ENCODE results near the gene LRRC3.

Gene LRRC3

GRCh38 chr21:44492567-44493385 lies 37.5 kb downstream of the LRRC3 start:
- in situ Hi-C loops (cut with MboI; ENCODE audit: low sequenced_read_pairs): no loop called here

- in situ Hi-C loops (cut with MboI; ENCODE audit: low sequenced_read_pairs): no loop called here
Observed at GRCh38 chr21:44494418-44494817, 39.1 kb downstream of the LRRC3 start.

GRCh38 chr21:44494956-44495355 lies 39.6 kb downstream of the LRRC3 start:
- in situ Hi-C loops (cut with MboI; ENCODE audit: low sequenced_read_pairs): no loop called here

GRCh38 chr21:44495611-44496563 lies 40.6 kb downstream of the LRRC3 start:
- in situ Hi-C loops (cut with MboI; ENCODE audit: low sequenced_read_pairs): no loop called here

- in situ Hi-C loops (cut with MboI; ENCODE audit: low sequenced_read_pairs): no loop called here
Observed at GRCh38 chr21:44496564-44497550, 41.5 kb downstream of the LRRC3 start.

GRCh38 chr21:44497703-44498126 lies 42.4 kb downstream of the LRRC3 start:
- in situ Hi-C loops (cut with MboI; ENCODE audit: low sequenced_read_pairs): no loop called here

GRCh38 chr21:44498280-44499210 lies 43.2 kb downstream of the LRRC3 start:
- in situ Hi-C loops (cut with MboI; ENCODE audit: low sequenced_read_pairs): no loop called here

GRCh38 chr21:44499211-44499560 lies 43.9 kb downstream of the LRRC3 start:
- in situ Hi-C loops (cut with MboI; ENCODE audit: low sequenced_read_pairs): no loop called here

GRCh38 chr21:44499631-44500030 lies 44.3 kb downstream of the LRRC3 start:
- in situ Hi-C loops (cut with MboI; ENCODE audit: low sequenced_read_pairs): loop anchor here (25.0 kb wide), 2 partner anchors 288 to 438 kb away; partner anchors contain the start of gene SLX9

- in situ Hi-C loops (cut with MboI; ENCODE audit: low sequenced_read_pairs): loop anchor here (25.0 kb wide), 2 partner anchors 287 to 437 kb away; partner anchors contain the start of gene SLX9
Observed at GRCh38 chr21:44500111-44500510, 44.8 kb downstream of the LRRC3 start.

GRCh38 chr21:44502171-44502958 lies 47.1 kb downstream of the LRRC3 start:
- in situ Hi-C loops (cut with MboI; ENCODE audit: low sequenced_read_pairs): loop anchor here (25.0 kb wide), 2 partner anchors 285 to 435 kb away; partner anchors contain the start of gene SLX9

- in situ Hi-C loops (cut with MboI; ENCODE audit: low sequenced_read_pairs): loop anchor here (25.0 kb wide), 2 partner anchors 284 to 434 kb away; partner anchors contain the start of gene SLX9
Observed at GRCh38 chr21:44503006-44503889, 47.9 kb downstream of the LRRC3 start.

- in situ Hi-C loops (cut with MboI; ENCODE audit: low sequenced_read_pairs): loop anchor here (25.0 kb wide), 2 partner anchors 283 to 433 kb away; partner anchors contain the start of gene SLX9
Observed at GRCh38 chr21:44503901-44504399, 48.6 kb downstream of the LRRC3 start.

- in situ Hi-C loops (cut with MboI; ENCODE audit: low sequenced_read_pairs): loop anchor here (25.0 kb wide), 2 partner anchors 282 to 432 kb away; partner anchors contain the start of gene SLX9
Observed at GRCh38 chr21:44505673-44506278, 50.5 kb downstream of the LRRC3 start.

- in situ Hi-C loops (cut with MboI; ENCODE audit: low sequenced_read_pairs): loop anchor here (25.0 kb wide), 2 partner anchors 281 to 431 kb away; partner anchors contain the start of gene SLX9
Observed at GRCh38 chr21:44506279-44507255, 51.3 kb downstream of the LRRC3 start.
